GM10266 (cell line): ENCODE measurements around the gene TYROBP.

Experiments used
- DNase-seq: peaks from one replicate; pipeline ENCODE4 v3.0.0; 2012; ENCODE audit errors: extremely low spot score
- CTCF ChIP-seq: IDR thresholded peaks from 2 replicates; pipeline ENCODE4 v1.5.1; 2012; ENCODE audit warnings: mild to moderate bottlenecking, low read depth; ENCODE audit not compliant: control insufficient read depth, insufficient read depth; ENCODE audit errors: missing control alignments

Gene TYROBP

GRCh38 chr19:35943321-35944301, 35.5 kb upstream of the TYROBP start:
- DNase-seq = no peak
- no peak for TF ChIP-seq CTCF

GRCh38 chr19:35942235-35942634, 34.1 kb upstream of the TYROBP start:
- TF ChIP-seq CTCF = no peak

GRCh38 chr19:35940839-35941238, 32.7 kb upstream of the TYROBP start:
- no peak for TF ChIP-seq CTCF
- peak; percentile 17 for DNase-seq

More at GRCh38 chr19:35942235-35942634, 34.1 kb upstream of the TYROBP start:
- no peak for DNase-seq

GRCh38 chr19:35940078-35940775, 32.1 kb upstream of the TYROBP start:
- TF ChIP-seq CTCF = no peak
- peak; percentile 22 for DNase-seq

- no peak for TF ChIP-seq CTCF
- DNase-seq = peak; percentile 24
These were observed 31.4 kb upstream of the TYROBP start for GRCh38 chr19:35939307-35940077.

GRCh38 chr19:35938282-35939224, 30.5 kb upstream of the TYROBP start:
- DNase-seq = peak; percentile 27
- TF ChIP-seq CTCF = no peak
